Fibroblast of villous mesenchyme (primary cell): ENCODE data around the gene UVSSA. TPM values are rescaled to one million over a fixed set of nuclear protein-coding genes. Genes with fewer than 3 reads are reported as not detected.
A peak's percentile ranks its signal among the peaks of the same experiment; 100 is the strongest.

Source experiments
- DNase-seq: peaks from one replicate; pipeline ENCODE4 v3.0.0-alpha.2; 2010; ENCODE audit warnings: low read depth
- H3K4me3 ChIP-seq: 2 replicates; pipeline ENCODE4 v1.5.1; 2011; ENCODE audit warnings: low read depth, mild to moderate bottlenecking, low read length
- total RNA-seq: library from RNA; depleted of rRNA; stranded (reverse); fragments of >200 nt; gene quantifications from 2 replicates; pipeline ENCODE4 v1.2.3, GENCODE V29; 2012
- TF ChIP-seq, protein P1 (sequence below): IDR thresholded peaks from 2 replicates; pipeline ENCODE4 v1.5.1; 2012; ENCODE audit warnings: low read depth, mild to moderate bottlenecking, low read length; ENCODE audit not compliant: insufficient read depth

UVSSA gene
- total RNA-seq, 1 donor = 10.8 TPM

DNA sequence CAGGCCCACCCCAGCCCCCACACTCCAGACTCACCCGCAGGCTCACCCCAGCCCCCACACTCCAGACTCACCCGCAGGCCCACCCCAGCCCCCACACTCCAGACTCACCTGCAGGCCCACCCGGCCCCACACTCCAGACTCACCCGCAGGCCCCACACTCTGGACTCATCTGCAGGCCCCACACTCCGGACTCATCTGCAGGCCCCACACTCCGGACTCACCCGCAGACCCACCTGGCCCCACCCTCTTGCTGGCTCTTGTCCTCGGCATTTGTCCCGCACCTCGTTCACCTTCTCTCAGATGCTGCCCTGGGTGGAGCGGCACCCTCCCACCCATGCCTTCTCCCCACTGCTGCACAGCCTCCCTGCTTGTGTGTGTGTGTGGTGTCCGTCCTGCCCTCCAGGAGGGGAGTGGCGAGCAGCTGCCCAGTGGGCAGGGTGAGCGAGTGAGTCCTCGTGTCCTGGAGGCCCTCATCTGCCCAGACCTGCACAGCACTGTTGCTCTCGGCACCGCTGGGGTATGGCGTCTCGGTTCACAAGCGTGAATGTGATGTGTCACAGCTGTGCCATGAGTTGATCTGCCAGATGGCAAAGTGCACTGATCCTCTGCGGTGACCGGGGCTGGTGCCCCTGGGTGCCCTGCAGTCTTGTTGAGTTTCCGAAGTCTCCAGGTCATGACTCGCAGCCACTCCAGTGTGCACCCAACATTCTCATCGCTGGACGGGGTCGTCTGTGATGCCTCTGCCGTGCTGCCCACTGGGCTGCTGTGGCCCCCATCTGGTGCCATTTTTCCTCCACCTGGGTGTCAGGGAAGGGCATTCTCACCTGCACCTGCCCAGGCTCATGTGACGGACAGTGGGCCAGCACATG lies 29.6 kb upstream of the UVSSA start:
- H3K4me3 ChIP-seq = no peak overlapping the region
- DNase-seq = no peak
- TF ChIP-seq, protein P1, sequence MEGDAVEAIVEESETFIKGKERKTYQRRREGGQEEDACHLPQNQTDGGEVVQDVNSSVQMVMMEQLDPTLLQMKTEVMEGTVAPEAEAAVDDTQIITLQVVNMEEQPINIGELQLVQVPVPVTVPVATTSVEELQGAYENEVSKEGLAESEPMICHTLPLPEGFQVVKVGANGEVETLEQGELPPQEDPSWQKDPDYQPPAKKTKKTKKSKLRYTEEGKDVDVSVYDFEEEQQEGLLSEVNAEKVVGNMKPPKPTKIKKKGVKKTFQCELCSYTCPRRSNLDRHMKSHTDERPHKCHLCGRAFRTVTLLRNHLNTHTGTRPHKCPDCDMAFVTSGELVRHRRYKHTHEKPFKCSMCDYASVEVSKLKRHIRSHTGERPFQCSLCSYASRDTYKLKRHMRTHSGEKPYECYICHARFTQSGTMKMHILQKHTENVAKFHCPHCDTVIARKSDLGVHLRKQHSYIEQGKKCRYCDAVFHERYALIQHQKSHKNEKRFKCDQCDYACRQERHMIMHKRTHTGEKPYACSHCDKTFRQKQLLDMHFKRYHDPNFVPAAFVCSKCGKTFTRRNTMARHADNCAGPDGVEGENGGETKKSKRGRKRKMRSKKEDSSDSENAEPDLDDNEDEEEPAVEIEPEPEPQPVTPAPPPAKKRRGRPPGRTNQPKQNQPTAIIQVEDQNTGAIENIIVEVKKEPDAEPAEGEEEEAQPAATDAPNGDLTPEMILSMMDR = no peak

DNA sequence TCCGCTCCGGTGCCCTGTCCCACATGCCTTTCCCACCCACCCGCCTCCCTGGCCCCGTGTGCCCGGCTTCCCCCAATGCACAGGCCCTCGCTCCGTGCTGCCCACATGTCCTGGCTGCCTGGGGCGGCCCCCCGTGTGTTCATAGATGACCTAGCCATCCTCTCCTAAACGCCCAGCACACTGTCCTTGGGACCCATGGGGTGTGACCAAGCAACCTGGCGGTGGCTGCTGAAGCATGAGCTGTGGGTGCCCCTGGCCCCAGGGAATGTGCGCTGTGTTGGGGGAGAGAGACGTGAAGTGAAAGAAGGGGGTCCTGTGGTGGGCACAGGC lies 29.0 kb upstream of the UVSSA start:
- TF ChIP-seq, protein P1 = no peak
- no peak for DNase-seq
- no peak overlapping the region for H3K4me3 ChIP-seq

DNA sequence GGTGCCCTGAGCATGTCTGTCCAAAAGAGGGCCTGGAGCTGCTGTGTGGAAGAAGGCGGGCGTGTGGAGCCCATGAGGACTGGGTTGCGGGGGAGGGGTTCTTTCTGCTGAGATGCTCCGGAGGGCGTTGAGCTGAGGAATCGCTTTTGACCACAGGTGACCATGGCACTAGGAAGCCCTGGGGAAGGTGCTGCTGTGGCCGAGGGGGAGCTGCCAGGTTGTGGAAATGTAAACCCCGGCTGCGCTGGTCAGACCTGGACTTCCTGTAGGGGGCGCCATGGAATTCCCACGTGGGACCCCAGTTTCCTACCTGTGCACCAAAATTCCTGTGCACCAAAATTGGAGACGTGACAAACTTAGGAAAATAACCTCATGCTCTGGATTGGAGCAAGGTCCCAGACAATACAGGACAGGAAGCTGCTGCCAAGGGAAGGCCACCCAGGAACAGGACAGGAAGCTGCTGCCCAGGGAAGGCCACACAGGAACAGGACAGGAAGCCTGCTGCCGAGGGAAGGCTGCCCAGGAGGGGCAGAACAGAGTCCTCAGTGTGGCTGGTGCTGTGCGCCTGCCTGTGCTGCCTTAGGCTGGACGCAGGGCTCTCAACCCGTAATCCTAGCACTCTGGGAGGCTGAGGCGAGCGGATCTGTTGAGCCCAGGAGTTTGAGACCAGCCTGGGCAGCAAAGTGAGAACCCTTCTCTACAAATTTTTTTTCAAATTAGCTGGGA lies 28.4 kb upstream of the UVSSA start:
- H3K4me3 ChIP-seq = no peak overlapping the region
- no peak for DNase-seq
- TF ChIP-seq, protein P1 = peak; percentile 33

DNA sequence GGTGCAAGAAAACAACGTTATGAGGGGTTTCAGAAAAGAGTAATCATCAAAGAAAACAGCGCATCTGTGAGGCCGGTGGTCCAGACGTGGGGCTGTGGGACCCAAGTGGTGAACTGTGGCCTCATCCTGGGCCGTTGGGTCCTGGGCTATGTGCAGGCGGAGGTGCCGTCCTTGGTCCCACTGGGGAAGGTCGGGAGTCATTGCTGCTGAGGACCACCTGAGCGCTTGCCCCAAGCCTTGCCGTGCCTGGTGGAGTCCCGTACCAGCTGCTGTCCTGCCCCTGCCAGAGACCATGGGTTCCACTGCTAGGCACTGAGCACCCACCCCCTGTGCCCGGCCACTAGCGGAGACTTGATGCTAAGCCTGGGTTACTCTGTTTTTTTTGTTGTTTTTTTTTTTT lies 25.5 kb upstream of the UVSSA start:
- TF ChIP-seq, protein P1 = no peak
- no peak for DNase-seq
- no peak overlapping the region for H3K4me3 ChIP-seq

DNA sequence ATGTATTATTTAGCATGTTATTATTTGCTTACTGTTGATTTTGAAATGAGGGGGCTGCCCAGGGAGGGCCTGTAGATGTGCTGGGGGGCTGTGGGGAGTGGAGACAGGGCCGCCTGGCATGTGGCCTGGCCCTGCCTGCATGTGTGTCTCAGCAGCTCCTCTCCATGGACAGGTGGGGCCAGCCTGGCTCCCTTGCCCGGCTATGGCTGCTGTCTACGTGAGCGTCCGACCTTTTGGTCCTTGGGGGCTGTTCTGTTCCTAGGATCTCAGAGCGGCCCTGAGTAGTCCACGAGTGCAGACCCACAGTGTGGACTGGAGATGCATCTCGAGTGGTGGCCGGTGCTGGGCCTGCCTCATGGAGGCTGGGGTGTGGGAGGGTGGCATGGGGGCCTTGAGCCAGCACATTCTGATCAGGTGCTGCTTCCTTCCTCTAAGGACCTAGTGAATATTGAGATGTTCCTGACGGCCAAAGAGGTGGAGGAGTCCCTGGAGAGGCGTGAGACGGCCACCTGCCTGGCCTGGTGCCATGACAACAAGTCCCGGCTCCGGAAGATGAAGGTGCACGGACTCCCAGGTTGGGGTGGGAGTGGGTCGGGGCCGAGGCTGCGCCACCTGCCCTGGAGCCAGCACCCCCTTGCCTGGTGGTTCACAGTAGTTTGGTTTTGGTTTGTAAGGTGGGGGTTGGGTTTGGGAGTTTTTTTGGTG lies 24.9 kb upstream of the UVSSA start:
- TF ChIP-seq, protein P1 = no peak
- DNase-seq = no peak
- H3K4me3 ChIP-seq = no peak overlapping the region

DNA sequence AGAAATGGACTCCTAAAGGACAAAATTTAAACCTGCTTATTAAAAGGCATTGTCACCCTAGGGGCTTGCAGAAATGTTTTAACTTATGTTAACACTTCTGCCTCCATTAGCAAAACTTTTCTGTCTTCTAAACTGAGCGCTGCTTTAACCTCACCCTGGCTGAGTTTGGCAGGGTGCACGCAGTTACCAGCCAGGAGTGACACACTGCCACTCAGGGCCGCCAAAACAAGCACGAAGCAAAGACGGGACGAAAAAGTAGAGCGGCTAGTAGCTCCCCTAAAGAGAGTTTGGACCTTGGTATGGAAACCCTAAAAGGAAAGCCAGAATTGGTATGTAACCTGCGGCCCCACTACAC lies 23.8 kb upstream of the UVSSA start:
- no peak for DNase-seq
- H3K4me3 ChIP-seq = no peak overlapping the region
- TF ChIP-seq, protein P1 = no peak
